NCI-H524 (cell line): ENCODE results near the gene RPUSD1.
"Not testable (repeated sequence)": the region's sequence is repeated elsewhere in the genome, so short reads cannot be mapped to it uniquely, and the experiment has no call there.

Experiments
- DNase-seq, 2 experiments: peaks; one replicate each; lab custom pipeline; 2025; lab: John Stamatoyannopoulos, UW

The RPUSD1 gene

DNA sequence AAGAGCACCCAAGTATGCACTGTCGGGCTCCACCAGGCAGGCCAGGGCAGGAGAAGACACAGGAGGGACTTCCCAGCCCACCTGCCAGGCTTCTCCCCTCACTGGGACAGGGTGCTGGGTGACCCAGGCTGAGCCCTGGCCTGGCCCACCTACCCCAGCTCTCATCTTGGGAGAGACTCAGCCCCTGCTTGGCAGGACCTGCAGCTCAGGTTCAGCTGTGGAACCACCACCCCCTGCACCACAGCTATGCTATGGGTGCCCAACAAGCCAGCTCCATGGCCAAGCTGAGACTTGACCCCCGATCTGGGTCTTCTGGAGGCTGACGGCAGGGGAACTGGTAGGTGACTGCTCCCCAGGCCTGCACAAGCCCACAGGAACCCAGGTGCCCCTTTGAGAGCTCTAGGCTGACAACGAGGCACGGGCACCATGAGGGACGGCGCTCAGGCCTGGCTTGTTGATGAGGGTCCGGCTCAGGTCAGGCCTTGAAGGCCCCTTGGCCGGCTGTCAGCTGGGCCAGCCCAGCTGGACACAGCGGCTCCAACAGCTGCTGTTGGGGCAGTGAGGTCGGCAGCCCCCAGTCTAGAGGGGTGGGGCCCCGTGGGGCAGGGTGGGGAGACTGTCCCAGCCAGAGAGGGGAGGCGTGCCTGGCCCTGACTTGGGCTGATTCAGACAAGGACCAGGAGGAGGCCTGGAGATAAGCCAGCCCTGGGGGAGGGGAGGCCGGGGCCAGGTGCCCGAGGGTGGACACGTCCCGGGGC, 4.6 kb downstream of the RPUSD1 start:
- no peak for DNase-seq

DNA sequence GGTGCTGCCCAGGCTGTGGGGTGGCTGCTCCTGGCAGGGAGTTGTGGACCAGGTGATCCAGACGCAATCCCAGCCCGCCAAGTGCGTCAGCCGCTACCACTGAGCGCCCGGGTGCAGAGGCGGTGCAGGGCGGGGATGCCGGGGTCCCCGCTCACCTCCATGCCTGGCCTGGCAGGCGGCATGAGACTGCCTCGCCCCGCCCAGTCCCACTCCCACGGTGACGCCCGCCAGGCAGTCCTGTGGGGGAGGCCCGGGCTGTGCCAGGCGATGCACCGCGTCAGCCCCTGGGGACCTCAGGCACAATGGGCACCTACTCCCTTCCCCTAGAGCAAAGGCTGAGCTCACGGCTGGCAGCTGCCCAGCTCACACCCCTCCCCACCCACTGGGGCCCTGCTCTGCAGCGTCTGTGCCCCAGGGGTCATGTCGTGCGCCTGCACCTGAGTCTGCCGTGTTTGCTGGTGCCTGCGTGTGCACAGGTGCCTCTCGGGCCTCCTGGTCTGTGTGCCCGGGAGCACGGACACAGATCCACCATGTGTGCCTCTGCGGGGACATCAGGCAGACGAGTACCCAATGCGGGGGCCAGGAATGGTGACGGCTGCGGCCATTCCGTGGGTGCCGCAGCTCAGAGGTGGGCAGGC, 5.3 kb downstream of the RPUSD1 start:
- no peak for DNase-seq

DNA sequence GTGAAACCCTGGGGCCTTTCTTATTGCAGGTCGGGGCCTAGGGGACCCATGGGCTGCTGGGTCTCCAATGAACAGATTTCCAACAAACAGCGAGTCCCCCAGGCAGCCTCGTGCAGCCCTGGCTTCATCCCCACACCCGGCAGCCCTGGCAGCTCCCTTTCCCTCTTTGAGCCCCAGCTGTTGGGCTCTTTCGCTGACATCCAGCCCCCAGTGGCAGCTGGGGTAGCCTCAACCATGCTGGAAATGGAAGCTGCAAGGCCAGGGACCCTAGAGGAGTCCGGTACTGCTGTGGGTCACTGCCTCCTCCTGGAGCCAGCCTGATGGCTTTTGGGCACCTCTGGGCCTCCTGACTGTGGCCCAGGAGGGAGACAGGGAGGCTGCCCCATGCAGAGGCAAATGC, 5.9 kb downstream of the RPUSD1 start:
- peak in 1 of 2 experiments; percentile 34 for DNase-seq

DNA sequence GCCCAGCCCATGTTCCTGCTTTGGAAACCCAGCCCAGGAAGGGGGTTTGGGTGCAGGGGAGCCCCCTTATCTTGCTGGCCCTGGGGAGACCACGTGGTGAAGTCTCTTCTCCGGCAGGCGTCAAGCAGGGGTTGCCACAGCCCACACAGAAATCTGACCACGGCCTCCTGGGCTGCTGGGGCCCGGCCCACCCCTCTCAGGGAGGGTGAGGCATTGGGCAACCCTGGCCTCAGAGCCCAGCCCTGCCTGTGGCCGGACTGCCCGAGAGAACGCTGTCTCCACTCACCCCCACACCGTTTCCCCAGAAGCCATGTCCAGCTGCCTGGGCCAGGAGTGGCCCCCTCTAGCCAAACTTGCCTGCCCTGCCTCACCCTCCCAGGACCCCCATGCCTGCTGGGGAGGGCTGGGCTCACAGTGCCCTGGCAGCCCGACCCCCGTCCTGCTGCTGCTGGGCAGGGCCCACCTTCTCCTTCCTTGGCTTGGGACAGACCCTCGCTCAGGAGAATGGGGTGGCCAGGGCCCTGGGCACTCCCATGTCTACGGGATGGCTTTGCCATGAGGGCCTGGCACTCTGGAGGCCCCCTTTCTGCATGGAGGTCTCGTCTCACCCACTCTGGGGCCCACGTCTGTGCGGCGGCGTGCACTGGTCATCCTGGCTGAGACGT, 6.7 kb downstream of the RPUSD1 start:
- DNase-seq, result no peak

DNA sequence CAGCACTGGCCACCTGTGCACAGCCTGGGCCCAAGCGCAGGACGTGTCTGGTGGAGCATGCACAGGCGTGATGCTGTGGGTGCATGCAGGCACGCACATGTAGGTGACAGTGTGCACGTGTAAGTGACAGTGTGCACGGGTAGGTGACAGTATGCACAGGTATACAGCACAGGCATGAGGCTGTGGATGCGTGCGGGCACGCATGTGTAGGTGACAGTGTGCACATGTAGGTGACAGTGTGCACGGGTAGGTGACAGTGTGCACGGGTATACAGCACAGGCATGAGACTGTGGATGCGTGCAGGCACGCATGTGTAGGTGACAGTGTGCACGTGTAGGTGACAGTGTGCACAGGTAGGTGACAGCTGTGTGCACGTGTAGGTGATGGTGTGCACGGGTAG, 7.9 kb downstream of the RPUSD1 start:
- DNase-seq, result no peak

DNA sequence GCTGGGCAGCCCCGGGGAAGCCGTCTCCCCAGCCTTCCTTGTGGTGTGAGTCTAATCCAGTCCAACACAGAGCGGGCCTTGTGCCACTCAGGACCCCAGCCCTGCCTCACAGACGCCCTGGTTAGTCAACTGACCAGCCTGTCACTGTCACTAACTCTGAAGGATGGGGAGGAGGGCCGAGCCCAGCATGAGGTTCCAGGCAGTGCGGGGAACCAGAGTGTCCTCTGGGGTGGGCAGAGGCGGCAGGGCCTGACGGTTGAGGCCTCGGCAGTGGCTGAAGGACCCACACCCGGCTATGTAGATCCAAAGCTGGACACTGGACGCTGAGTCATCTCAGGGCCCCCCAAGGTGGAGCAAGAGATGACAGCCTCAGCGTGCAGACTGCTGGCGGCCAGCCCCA, 8.6 kb downstream of the RPUSD1 start:
- no peak for DNase-seq

DNA sequence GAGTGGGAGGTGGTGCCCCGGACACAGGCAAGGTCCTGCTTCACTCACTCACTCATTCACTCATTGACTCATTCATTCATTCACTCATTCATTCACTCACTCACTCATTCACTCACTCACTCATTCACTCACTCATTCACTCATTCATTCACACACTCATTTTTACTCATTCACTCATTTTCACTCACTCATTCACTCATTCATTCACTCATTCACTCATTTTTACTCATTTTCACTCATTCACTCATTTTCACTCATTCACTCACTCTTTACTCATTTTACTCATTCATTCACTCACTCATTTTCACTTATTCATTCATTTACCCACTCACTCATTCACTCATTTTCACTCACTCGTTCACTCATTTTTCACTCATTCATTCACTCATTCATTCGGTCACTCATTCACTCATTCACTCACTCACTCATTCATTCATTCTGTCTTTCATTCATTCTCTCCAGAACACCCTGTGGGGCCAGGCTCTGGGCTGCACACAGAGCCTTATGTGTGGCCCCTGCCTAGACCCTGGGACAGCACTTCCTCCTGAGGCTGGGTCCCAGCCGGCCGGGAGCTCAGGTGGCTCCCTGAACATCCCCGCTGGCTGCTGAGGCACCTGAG, 9.2 kb downstream of the RPUSD1 start:
- DNase-seq, result no peak

DNA sequence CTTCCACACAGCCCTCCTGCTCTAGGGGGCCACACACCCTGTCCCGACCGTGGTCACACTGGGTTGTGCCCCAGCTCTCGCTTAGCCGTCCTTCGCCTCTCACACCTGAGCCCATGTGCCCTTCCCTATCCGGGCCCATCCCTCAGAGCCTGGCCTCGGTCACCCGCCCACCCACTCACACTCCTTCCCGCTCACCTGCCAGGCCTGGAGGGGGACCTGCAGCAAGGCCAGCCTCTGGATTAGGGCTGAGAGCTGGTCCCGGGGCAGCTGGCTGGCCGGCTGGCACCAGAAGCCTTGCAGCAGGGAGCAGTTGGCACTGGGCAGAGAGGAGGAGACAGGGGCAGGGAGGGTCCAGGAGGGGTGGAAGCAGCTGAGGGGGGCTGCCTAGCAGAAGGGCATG, 9.7 kb downstream of the RPUSD1 start:
- no peak for DNase-seq

DNA sequence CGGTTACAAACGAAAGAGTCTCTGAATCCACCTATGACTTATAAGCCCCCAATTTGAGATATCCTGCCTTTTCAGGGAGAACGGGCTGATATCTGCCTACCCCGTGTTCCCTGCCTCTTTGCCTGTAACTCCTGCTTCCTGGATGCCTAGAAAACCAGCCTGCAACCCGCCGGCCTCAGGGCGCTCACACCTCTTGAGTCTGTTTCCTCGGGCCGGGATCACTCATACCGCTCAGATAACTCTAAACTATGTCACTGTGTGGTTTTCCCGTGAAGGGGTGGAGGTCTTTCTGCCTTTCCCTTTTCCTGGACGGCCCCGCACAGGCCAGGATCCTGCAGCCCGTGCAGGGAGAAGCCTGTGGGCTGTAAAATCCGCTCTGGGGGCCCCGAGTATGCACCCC, 10.4 kb downstream of the RPUSD1 start:
- no peak for DNase-seq

DNA sequence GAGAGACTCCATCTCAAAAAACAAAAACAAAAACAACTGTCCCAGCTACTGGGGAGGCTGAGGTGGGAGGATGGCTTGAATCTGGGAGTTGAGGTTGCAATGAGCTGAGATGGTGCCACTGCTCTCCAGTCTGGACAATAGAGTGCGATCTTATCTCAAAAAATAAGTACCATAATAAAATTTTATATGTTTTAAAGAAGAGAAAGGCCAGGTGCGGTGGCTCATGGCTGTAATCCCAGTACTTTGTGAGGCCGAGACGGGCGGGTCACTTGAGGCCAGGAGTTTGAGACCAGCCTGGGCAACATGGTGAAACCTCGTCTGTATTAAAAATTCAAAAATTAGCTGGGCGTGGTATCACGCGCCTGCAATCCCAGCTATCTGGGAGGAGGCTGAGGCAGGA, 11.4 kb downstream of the RPUSD1 start:
- no peak for DNase-seq

DNA sequence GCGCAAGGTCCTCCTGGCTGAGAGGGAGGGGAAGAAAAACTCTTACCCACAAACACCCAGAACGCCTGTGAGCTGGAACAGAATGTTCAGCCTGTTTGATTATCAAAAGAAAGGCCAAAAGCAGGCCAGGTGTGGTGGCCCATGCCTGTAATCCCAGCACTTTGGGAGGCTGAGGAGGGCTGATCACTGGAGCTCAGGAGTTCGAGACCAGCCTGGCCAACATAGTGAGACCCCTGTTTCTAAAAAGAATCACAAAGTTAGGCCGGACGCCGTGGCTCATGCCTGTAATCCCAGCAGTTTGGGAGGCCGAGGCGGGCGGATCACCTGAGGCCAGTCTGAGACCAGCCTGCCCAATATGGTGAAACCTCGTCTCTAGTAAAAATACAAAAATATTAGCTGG, 11.9 kb downstream of the RPUSD1 start:
- DNase-seq, result not testable (repeated sequence)

DNA sequence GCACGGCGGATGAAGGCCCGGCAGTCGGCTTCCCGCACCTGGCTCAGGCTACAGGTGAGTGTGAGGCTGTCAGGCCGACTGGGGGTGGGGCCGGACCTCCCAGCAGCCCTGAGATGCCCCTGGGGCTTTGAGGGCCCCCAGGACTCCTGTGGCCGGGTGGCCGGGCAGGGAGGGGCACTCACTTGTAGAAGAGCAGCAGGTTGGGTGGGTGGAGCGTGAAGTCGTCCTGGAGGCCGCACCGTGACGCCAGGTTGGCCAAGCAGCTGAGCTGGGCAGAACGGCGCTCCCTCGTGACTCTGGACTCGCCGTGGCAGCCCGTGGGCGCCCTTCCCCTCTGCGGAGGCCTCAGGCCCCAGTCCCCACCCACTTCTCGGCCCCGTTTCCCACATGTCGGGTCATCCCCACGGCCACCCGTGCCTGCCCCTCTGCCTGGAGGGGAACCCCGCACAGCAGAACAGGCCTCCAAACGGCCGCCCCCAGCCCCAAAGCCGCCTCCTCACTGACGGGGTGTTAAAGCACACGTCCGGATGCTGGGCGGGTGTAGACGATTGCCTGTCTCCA, 12.9 kb downstream of the RPUSD1 start:
- no peak for DNase-seq

DNA sequence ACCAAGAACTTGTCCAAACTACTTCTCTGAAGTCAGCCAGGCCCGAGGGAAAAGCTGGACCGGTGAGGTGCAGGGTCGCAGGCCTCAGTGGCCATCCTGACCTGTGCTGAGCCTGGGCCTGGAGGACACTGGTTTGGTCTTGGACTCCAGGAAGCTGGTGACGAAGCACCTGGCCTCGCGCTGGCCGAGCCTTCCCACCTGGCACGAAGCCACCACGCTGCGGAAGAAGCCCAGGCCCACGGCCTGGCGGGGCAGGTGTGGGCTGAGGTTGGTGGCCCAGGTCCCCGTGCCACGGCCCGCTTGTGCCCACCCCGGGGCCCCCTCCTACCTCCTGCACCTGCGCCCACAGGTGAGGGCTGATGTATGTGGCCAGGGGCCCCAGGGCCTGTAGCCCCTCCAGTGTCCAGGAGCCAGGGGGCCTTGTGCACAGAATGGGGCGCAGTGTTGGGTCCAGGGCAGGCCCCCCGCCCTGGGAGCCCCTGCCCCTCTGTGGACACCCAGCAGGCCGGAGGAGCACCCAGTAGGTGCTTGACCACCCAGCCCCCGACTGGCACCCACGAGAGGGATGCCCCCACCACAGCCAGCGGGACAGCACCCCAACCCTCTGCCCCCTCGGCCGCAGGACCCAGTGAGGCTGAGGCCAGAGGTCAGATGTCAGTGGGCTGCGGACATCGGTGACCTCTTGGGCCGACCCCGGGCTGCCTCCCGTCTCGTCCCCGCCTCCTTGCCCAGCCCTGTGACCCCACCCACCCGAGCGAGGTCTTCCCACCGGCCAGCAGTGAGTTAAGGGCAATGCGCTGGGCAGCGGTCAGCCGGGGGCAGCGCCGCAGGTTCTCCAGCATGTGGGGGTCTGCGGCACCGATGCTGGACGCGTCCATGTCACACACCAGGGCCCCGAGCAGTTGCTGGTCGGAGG, 13.8 kb downstream of the RPUSD1 start:
- DNase-seq, result no peak

DNA sequence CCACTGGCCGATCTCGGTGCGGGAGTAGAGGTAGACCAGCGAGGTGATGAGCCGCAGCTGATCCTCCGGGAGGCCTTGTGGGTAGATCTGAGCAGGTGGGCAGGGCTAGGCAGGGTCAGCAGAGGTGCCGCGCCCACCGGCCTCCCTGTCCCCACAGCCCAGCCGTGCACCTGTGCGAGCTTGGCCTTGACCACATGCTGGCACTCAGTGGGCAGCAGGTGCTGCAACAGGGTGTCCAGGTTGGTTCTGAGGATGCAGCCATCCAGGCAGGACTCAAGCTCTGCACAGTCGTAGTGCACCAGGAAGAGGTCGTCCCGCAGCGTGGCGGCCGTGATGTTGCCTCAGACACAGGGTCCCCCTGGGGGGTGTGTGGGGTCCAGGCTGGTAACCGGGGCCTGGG, 15.2 kb downstream of the RPUSD1 start:
- DNase-seq, result no peak

DNA sequence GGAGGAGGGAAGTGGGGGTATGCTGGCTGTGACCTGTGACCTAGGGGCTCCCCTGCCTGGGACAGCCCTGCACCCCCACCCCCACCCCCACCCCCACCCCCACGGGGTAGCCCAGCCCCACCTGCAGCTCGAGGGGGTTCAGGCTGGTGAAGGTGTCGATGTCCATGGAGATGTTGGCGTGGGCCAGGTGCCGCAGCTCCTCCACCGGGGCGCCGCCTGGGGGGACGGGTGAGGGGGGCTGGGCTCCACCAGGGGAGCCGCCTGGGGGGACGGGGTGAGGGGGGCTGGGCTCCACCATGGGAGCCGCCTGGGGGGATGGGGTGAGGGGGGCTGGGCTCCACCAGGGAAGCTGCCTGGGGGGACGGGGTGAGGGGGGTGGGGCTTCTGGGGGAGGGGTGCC, 17.8 kb downstream of the RPUSD1 start:
- no peak for DNase-seq

DNA sequence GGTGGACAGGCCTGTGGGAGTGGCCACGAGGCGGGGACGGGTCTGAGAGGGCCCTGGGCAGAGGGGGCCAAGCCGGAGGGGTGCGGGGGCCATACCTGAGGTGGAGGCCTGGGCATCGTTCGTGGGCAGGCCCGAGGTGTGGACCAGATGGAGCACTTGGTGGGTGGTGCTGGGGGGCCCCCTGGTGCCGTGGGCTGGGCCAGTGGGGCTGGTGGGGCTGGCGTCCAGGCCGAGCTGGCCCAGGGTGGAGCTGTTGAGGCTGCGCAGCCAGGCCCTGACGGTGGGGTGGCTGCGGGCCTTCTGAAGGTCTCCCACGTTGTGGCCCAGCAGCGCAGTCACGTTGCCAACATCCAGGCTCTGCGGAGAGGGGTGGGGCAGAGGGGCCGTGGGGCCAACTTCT, 18.2 kb downstream of the RPUSD1 start:
- no peak for DNase-seq

DNA sequence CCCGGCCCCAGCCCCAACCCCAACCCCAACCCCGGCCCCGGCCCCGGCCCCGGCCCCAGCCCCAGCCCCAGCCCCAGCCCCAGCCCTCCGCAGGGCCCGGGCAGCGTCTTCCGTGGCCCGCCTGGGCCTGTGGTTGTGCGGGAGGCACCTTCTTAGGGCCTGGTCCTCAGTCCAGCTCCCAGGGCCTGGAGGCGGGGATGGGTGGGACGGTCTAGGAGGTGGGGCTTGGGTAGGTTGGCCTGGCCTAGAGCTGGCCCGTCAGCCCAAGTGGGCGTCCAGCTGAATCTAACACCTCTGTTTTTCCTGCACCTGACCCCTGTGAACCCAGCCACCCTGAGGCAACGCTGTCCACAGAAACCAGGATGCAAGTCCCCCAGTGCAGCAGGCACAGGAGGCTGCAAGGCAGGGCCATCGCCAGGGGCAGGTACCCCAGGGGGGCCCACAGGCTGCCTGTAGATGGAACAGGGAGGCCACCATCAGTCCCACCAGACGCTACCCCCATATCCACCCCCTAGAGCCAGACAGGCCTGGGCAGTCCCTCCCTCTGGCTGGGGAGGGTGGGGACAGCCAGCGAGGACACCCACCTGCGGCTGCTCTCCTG, 18.9 kb downstream of the RPUSD1 start:
- DNase-seq, result no peak

DNA sequence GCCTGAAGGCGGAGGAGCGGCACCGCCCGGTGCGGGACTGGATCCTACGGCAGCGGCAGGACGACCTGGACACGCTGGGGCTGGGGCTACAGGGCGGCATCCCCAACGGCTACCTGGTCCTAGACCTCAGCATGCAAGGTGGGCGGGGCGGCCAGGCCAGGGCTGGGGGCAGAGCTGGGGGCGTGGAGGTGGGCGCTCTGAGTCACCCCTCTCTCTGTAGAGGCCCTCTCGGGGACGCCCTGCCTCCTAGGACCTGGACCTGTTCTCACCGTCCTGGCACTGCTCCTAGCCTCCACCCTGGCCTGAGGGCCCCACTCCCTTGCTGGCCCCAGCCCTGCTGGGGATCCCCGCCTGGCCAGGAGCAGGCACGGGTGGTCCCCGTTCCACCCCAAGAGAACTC, 19.8 kb downstream of the RPUSD1 start:
- DNase-seq, result no peak

DNA sequence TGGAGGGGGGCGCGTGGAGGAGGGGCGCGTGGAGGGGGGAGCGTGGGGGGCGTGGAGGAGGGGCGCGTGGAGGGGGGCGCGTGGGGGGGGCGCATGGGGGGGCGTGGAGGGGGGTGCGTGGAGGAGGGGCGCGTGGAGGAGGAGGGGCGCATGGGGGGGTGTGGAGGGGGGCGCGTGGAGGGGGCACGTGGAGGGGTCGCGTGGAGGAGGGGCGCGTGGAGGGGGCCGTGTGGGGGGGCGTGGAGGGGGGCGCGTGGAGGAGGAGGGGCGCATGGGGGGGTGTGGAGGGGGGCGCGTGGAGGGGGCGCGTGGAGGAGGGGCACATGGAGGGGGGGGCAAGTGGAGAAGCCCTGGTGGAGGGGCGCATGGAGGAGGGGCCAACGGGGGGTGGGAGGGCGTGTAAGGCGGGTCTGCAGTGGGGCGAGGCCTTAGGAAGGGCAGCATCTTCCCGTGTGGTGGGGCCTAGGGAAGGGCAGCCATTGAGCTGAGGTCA, 20.4 kb downstream of the RPUSD1 start:
- DNase-seq, result no peak

DNA sequence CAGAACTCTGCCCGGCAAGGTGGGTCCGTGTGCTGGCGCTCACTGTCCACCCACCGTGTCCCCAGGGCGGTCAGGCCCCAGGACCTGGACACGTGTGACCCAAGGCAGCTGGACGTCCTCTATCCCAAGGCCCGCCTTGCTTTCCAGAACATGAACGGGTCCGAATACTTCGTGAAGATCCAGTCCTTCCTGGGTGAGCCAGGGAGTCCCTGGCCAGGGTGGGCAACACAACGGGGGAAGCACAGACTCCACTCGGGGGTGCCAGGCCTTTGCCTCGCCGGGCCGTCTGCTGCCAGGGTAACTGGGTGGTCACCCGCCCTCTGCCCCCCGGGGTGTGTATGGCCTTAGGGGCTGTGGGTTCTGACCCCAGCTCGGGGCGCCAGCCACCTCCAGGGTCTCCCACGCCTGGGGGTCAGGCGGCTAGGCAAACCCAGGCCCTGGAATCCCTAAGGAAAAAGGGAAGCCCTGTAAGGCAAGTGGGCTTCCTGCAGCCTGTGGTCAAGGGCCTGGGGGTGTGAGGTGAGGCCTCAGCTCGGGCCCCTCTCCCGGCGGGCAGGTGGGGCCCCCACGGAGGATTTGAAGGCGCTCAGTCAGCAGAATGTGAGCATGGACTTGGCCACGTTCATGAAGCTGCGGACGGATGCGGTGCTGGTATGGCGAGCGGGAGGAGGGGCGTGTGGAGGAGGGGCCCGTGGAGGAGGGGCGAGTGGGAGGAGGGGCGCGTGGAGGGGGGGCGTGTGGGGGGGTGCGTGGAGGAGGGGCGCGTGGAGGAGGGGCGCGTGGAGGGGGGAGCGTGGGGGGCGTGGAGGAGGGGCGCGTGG, 21.2 kb downstream of the RPUSD1 start:
- DNase-seq, result no peak
